Smooth muscle cell of the umbilical artery (primary cell): ENCODE data around the gene MARCHF11. TPM values are rescaled to one million over a fixed set of nuclear protein-coding genes. Genes with fewer than 3 reads are reported as not detected.

Experiments used
- total RNA-seq: library from RNA; depleted of rRNA; stranded (reverse); fragments of >200 nt; gene quantifications from 2 replicates; pipeline ENCODE4 v1.2.3, GENCODE V29; 2014

Gene MARCHF11
- total RNA-seq = not detected in 2 replicates

GRCh38 chr5:16179511-16179935, at the start of gene MARCHF11:
TSS of gene MARCHF11 (minus strand) at chr5:16179791. CDS start at chr5:16179575, 216 bp downstream.

